ENCODE results near the gene NCK2. TPM values are rescaled to one million over a fixed set of nuclear protein-coding genes. Genes with fewer than 3 reads are reported as not detected.

Gene NCK2
- total and polyA plus RNA-seq, 2 of the 4 experiments (the other 2 are of a cell fraction), result 15.8 to 22.2 TPM

GRCh38 chr2:105856581-105856980 is 111.9 kb downstream of the NCK2 start:
- no TSS peak for BruUV-seq (replicated peaks)
- intact Hi-C loops (cut with micrococcal nuclease), result loop anchor here (10.0 kb wide), 1 partner anchor 512 kb away; no protein-coding TSS in a partner anchor
- no peak overlapping the region for H3K4me2 ChIP-seq (ENCODE audit: low read depth, low read length)

More at GRCh38 chr2:105856581-105856980, 111.9 kb downstream of the NCK2 start:
- POLR2A ChIA-PET (ENCODE audit: unreplicated experiment), result no interaction called here
- in situ Hi-C loops (cut with MboI; ENCODE audit: low sequenced_read_pairs) (no loop called here), dilution Hi-C loops (cut with HindIII; ENCODE audit: low sequenced_read_pairs, unreplicated experiment) (no loop called here)
- peaks cover 3% of the 10 kb centered on the region; the same call in 1 of the 2 replicates for H3K4me1 ChIP-seq (ENCODE audit: control insufficient read depth, insufficient read depth, low read length)
- H3K27ac ChIP-seq (ENCODE audit: insufficient read depth, low read length), result no peak overlapping the region
- no peak overlapping the region for H4K8ac ChIP-seq (ENCODE audit: low read depth in 2 of 2, low read length in 2 of 2)
- ATAC-seq (ENCODE audit: low read depth), result no peak
- H2BK15ac ChIP-seq (ENCODE audit: low read depth, low read length), result no peak overlapping the region
- H3K27me3 ChIP-seq (ENCODE audit: control insufficient read depth, insufficient read depth, low read length), result no peaks in the 10 kb centered on the region
- CTCF ChIA-PET, result interaction anchor here (0.6 kb wide), 1 partner anchor 767 kb away, joined by 5 read pairs; no protein-coding TSS in a partner anchor
- no peak overlapping the region for H3K9ac ChIP-seq (ENCODE audit: low read depth, low read length)
- H4K20me1 ChIP-seq (ENCODE audit: insufficient read depth, low read length), result peaks cover 16% of the 10 kb centered on the region
- no peak overlapping the region for H2BK5ac ChIP-seq (ENCODE audit: low read depth, low read length, poor library complexity, severe bottlenecking)
- no peak overlapping the region for H4K5ac ChIP-seq (ENCODE audit: low read depth, low read length)
- H2AK9ac ChIP-seq (replicated peaks; ENCODE audit: low read depth, low read length, poor library complexity), result no peak overlapping the region
- WGBS, 2 experiments (ENCODE audit: extremely low coverage in 2 of 2, insufficient read length in 1 of 2), result no CpG with 5 or more reads among the region's 3 CpGs
- no peak overlapping the region for H4K91ac ChIP-seq (ENCODE audit: insufficient read depth, low read depth, low read length)
- H3K9me1 ChIP-seq (ENCODE audit: insufficient read depth, low read length), result peaks cover 8% of the 10 kb centered on the region; the same call in 1 of the 2 replicates
- H2AK5ac ChIP-seq (ENCODE audit: low read depth, low read length), result no peak overlapping the region
- H3K36me3 ChIP-seq (ENCODE audit: control insufficient read depth, insufficient read depth, low read length), result peaks cover 6% of the 10 kb centered on the region
- no peaks in the 10 kb centered on the region for H3K9me3 ChIP-seq (ENCODE audit: control insufficient read depth, insufficient read depth, low read length)
- H3K4ac ChIP-seq (ENCODE audit: low read depth, low read length), result no peak overlapping the region
- TF ChIP-seq MAZ (IDR thresholded peaks at IDR 0.05; ENCODE audit: borderline replicate concordance, low read depth, low read length) (no peak), NFE2L2 (IDR thresholded peaks at IDR 0.05; ENCODE audit: low read depth, low read length) (no peak), USF2 (IDR thresholded peaks at IDR 0.05; ENCODE audit: low read depth, low read length) (no peak), CEBPB (IDR thresholded peaks at IDR 0.05; ENCODE audit: low read depth, low read length) (no peak), ELK1 (IDR thresholded peaks at IDR 0.05; ENCODE audit: borderline replicate concordance, low read depth, low read length) (no peak), SMC3 (IDR thresholded peaks at IDR 0.05; ENCODE audit: low read depth, low read length) (no peak), MAFK (IDR thresholded peaks at IDR 0.05; ENCODE audit: low read depth, low read length) (no peak), CTCF (conservative IDR thresholded peaks at IDR 0.05; ENCODE audit: low read depth, low read length) (no peak), RAD21 (IDR thresholded peaks at IDR 0.05; ENCODE audit: low read length) (no peak), RFX5 (IDR thresholded peaks at IDR 0.05; ENCODE audit: low read depth, low read length) (no peak), FOS (IDR thresholded peaks at IDR 0.05; ENCODE audit: low read depth, low read length) (no peak), CHD1 (IDR thresholded peaks at IDR 0.05; ENCODE audit: low read depth, low read length) (no peak), BHLHE40 (IDR thresholded peaks at IDR 0.05; ENCODE audit: low read depth, low read length) (no peak)
- no peak for DNase-seq
- H3K79me1 ChIP-seq (ENCODE audit: low read depth in 1 of 2, low read length in 2 of 2), result peaks cover 42 to 44% of the 10 kb centered on the region in 2 experiments
- H3K23ac ChIP-seq (ENCODE audit: low read depth, low read length), result no peak overlapping the region
- H2AFZ ChIP-seq (replicated peaks; ENCODE audit: low read length, poor library complexity), result no peak overlapping the region
- H3K14ac ChIP-seq (replicated peaks; ENCODE audit: low read depth, low read length), result no peak overlapping the region
- H3K18ac ChIP-seq (ENCODE audit: low read depth, low read length), result no peak overlapping the region
- H3K4me3 ChIP-seq (ENCODE audit: insufficient read depth, low read depth, low read length), result no peak overlapping the region
- no peak overlapping the region for H3K56ac ChIP-seq (ENCODE audit: extremely low read depth, insufficient read depth, low read length)
- no peak overlapping the region for H2BK120ac ChIP-seq (ENCODE audit: low read depth, low read length)
- no peak overlapping the region for H2BK20ac ChIP-seq (ENCODE audit: low read depth, low read length)

Measured in IMR-90 (cell line).